K562 (cell line): ENCODE measurements around the gene HSD17B2. TPM values are rescaled to one million over a fixed set of nuclear protein-coding genes. Genes with fewer than 3 reads are reported as not detected.

ENCODE experiments used
- ATAC-seq: fragments of 200-7000 bp; cut with Tn5 transposase; 3 replicates; pipeline ENCODE4 v1.9.1; 2020; ENCODE audit warnings: moderate library complexity
- BruUV-seq: library from RNA; stranded (reverse); fragments of 400-500 nt; replicated peaks from 2 replicates; lab custom pipeline; 2021; lab: Mats Ljungman, UMichigan
- CTCF ChIA-PET: fragments of 300-600 bp; formaldehyde crosslinking; extraction: SDS; loops from one replicate; lab custom pipeline; 2021; ENCODE audit warnings: low intra/inter-chr PET ratio; lab: Yijun Ruan, JAX
- POLR2A ChIA-PET: fragments of 300-600, 350-650 bp; sonication (Branson Sonifier 250); formaldehyde crosslinking; extraction: SDS; loops from one replicate; lab custom pipeline; 2021; ENCODE audit warnings: antibody characterized with exemption, inconsistent platforms; lab: Yijun Ruan, JAX
- DNase-seq, 4 experiments: peaks; one replicate each; pipeline versions ENCODE4 v3.0.0 to v3.0.0-alpha.2; 2011 to 2018; ENCODE audit warnings: low spot score in 3 of 4, mixed read lengths in 3 of 4; ENCODE audit errors: extremely low read depth in 1 of 4
- FAIRE-seq: peaks from 2 replicates; lab custom pipeline; 2011; peaks lifted over from hg19 to GRCh38; lab: Jason Lieb, UNC
- H2AFZ ChIP-seq: 2 replicates; pipeline ENCODE4 v1.6.0; 2011; ENCODE audit warnings: low read depth, low read length, control low read depth, inconsistent platforms
- H3K27ac ChIP-seq: fragments of 200-600 bp; 3 replicates; pipeline ENCODE4 v1.8.0; 2011; ENCODE audit warnings: low read depth, mild to moderate bottlenecking, control low read depth, inconsistent platforms, low read length, moderate library complexity, mixed read lengths; ENCODE audit errors: extremely low read depth
- H3K27me3 ChIP-seq, 2 experiments: fragments of 300-600 bp in 1 of 2; 2 replicates in 1 of 2; 3 replicates in 1 of 2; pipeline versions ENCODE4 v1.6.0 to v1.8.0; 2011; ENCODE audit warnings: inconsistent platforms in 2 of 2, low read length in 2 of 2, mild to moderate bottlenecking in 1 of 2, mixed read lengths in 1 of 2, moderate library complexity in 1 of 2; ENCODE audit not compliant: control insufficient read depth in 2 of 2, insufficient read depth in 2 of 2
- H3K36me3 ChIP-seq: fragments of 300-600 bp; 3 replicates; pipeline ENCODE4 v1.8.0; 2011; ENCODE audit warnings: mild to moderate bottlenecking, low read length, inconsistent platforms; ENCODE audit not compliant: control insufficient read depth, insufficient read depth
- H3K4me1 ChIP-seq, 2 experiments: fragments of 200-600 bp in 1 of 2; replicated peaks in 1 of 2; 2 replicates in 1 of 2; 3 replicates in 1 of 2; pipeline versions ENCODE4 v1.5.1 to v1.8.0; 2011; ENCODE audit warnings: inconsistent platforms in 2 of 2, low read length in 2 of 2, mild to moderate bottlenecking in 1 of 2, mixed read lengths in 1 of 2, moderate library complexity in 1 of 2; ENCODE audit not compliant: control insufficient read depth in 2 of 2, insufficient read depth in 2 of 2
- H3K4me2 ChIP-seq: 2 replicates; pipeline ENCODE4 v1.6.1; 2011; ENCODE audit warnings: low read length, control low read depth, inconsistent platforms, mixed read lengths; ENCODE audit not compliant: insufficient read depth
- H3K4me3 ChIP-seq: fragments of 200-600 bp; sonication (generic), shearing (Covaris generic); 2 replicates; pipeline ENCODE4 v1.5.1; 2016; ENCODE audit warnings: control low read depth, inconsistent platforms
- H3K79me2 ChIP-seq: fragments of 200-600 bp; 3 replicates; pipeline ENCODE4 v1.8.0; 2011; ENCODE audit warnings: low read length, inconsistent platforms; ENCODE audit not compliant: control insufficient read depth, insufficient read depth
- H3K9ac ChIP-seq, 2 experiments: 2 replicates each; pipeline versions ENCODE4 v1.6.0 to v1.6.1; 2011; ENCODE audit warnings: low read depth in 2 of 2, low read length in 2 of 2, control low read depth in 1 of 2, inconsistent platforms in 1 of 2, mild to moderate bottlenecking in 1 of 2, mixed read lengths in 1 of 2; ENCODE audit not compliant: insufficient read depth in 1 of 2
- H3K9me1 ChIP-seq: one replicate; pipeline ENCODE4 v1.6.0; 2011; ENCODE audit warnings: inconsistent platforms, mild to moderate bottlenecking, low read length, moderate library complexity; ENCODE audit not compliant: control insufficient read depth, insufficient read depth
- H3K9me3 ChIP-seq: replicated peaks from 2 replicates; pipeline ENCODE4 v1.5.1; 2011; ENCODE audit warnings: low read depth, low read length, inconsistent platforms; ENCODE audit not compliant: control insufficient read depth, insufficient read depth
- H4K20me1 ChIP-seq: replicated peaks from 2 replicates; pipeline ENCODE4 v1.6.1; 2011; ENCODE audit warnings: low read length, inconsistent platforms, mixed read lengths; ENCODE audit not compliant: control insufficient read depth, insufficient read depth
- FOSL1 ChIP-seq: fragments of 200-800 bp; sonication (Bioruptor generic); conservative IDR thresholded peaks from 2 replicates; pipeline ENCODE4 v1.6.1; 2016; ENCODE audit warnings: missing genetic modification characterization, missing compliant biosample characterization
- TRIM28 ChIP-seq: fragments of 450-650 bp; IDR thresholded peaks from 2 replicates; pipeline ENCODE4 v1.6.1; 2017
- ZNF75A ChIP-seq: fragments of 450-650 bp; formaldehyde crosslinking; IDR thresholded peaks from 2 replicates; pipeline ENCODE4 v1.4.0; 2020; ENCODE audit warnings: mild to moderate bottlenecking
- WGBS: fragments of 100-300 bp; shearing (Covaris generic); methylation state at CpG from one replicate; pipeline ENCODE4 v1.1.6; 2016; ENCODE audit warnings: low coverage, mixed read lengths; ENCODE audit not compliant: insufficient coverage; ENCODE audit errors: missing lambda C conversion rate; 5-methylcytosine and 5-hydroxymethylcytosine counted together
- in situ Hi-C: fragments of 300-500 bp; cut with MboI; formaldehyde crosslinking; loops from 4 replicates; pipeline ENCODE4 v1.15.0; 2018; ENCODE audit warnings: inconsistent platforms, mixed read lengths
- intact Hi-C: fragments of 100-400 bp; cut with micrococcal nuclease; formaldehyde crosslinking; loops from 2 replicates; pipeline ENCODE4 v1.14.2; 2022
- polyA plus RNA-seq, 8 experiments: library from polyadenylated mRNA; depleted of rRNA in 4 of 8; stranded (reverse) in 5 of 8; unstranded in 3 of 8; fragments of >200 nt; fragmentation: Nextera tagmentation in 2 of 8; fragmentation: Illumina TruSeq in 1 of 8; extraction: Ambion mirVana in 2 of 8; extraction: Trizol in 1 of 8; gene quantifications; 2 replicates each; pipeline versions ENCODE4 v1.2.1 to v1.2.3, GENCODE V29; 2011 to 2014; ENCODE audit warnings: inconsistent platforms in 1 of 8, missing spikeins in 1 of 8
- total RNA-seq, 7 experiments: library from RNA; depleted of rRNA in 6 of 7; stranded (reverse); fragments of >200 nt in 6 of 7; fragmentation: Illumina TruSeq in 2 of 7; extraction: Trizol in 2 of 7; gene quantifications; 2 replicates each; pipeline versions ENCODE4 v1.2.1 to v1.2.3, GENCODE V29; 2011 to 2021; ENCODE audit warnings: low replicate concordance in 1 of 7
- TF ChIP-seq, protein P1 (sequence below): sonication (generic); formaldehyde crosslinking; IDR thresholded peaks from 2 replicates; pipeline ENCODE4 v1.8.0; 2022; ENCODE audit warnings: mild to moderate bottlenecking, low read depth, missing genetic modification reagents
- TF ChIP-seq, protein P2 (sequence below), 2 experiments: fragments of 450-650 bp in 1 of 2; sonication (generic) in 1 of 2; formaldehyde crosslinking in 1 of 2; IDR thresholded peaks in 1 of 2; conservative IDR thresholded peaks in 1 of 2; 2 replicates each; pipeline versions ENCODE4 v1.6.1 to v1.8.1; 2016 to 2023; ENCODE audit warnings: mild to moderate bottlenecking in 2 of 2, moderate library complexity in 2 of 2, inconsistent platforms in 1 of 2, missing genetic modification reagents in 1 of 2

HSD17B2 gene
- total and polyA plus RNA-seq, 9 of the 15 experiments (the other 6 are each of a cell fraction or from before 2014, with no cell fraction given) = not detected

DNA sequence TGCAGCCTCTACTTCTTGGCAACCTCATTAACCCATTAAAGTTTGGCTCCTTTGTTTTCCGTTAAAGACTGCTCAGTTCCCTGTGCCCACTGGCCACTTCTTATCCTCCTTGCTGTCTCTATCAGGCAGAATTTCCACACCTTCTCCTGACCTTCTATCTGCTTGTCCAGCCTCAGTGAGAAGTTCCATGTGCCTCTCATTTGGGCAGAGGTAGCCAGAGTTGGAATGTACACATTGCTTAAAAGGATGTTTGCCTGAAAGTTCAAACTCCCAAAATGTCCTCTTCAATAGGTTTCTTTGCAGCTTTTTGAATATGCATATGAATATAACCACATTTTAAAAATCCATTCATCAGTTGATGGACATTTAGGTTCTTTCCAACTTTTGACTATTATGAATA is 47.0 kb downstream of the HSD17B2 start:
- Histone ChIP-seq H2AFZ (no peak overlapping the region), H3K4me3 (no peak overlapping the region), H3K27me3 (no peaks in the 10 kb centered on the region), H4K20me1 (no peaks in the 10 kb centered on the region), H3K9ac (no peak overlapping the region), H3K9me3 (no peaks in the 10 kb centered on the region), H3K4me2 (no peak overlapping the region), H3K9me1 (no peaks in the 10 kb centered on the region), H3K36me3 (no peaks in the 10 kb centered on the region), H3K79me2 (no peaks in the 10 kb centered on the region), H3K27ac (no peak overlapping the region), H3K4me1 (no peaks in the 10 kb centered on the region)
- FAIRE-seq (no peak), DNase-seq (no peak), ATAC-seq (no peak)
- intact Hi-C loops (no loop called here), in situ Hi-C loops (no loop called here)
- ChIA-PET CTCF (no interaction called here), POLR2A (interaction anchor here (0.5 to 0.7 kb wide), 2 partner anchors 21 to 22 kb away, joined by 3 to 4 read pairs; no protein-coding TSS in a partner anchor)
- WGBS = 0% methylated on average over 1 of the region's 1 CpG
- TF ChIP-seq, protein P1, sequence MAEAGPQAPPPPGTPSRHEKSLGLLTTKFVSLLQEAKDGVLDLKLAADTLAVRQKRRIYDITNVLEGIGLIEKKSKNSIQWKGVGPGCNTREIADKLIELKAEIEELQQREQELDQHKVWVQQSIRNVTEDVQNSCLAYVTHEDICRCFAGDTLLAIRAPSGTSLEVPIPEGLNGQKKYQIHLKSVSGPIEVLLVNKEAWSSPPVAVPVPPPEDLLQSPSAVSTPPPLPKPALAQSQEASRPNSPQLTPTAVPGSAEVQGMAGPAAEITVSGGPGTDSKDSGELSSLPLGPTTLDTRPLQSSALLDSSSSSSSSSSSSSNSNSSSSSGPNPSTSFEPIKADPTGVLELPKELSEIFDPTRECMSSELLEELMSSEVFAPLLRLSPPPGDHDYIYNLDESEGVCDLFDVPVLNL (CRISPR knock-in tag) = no peak
- no TSS peak for BruUV-seq

DNA sequence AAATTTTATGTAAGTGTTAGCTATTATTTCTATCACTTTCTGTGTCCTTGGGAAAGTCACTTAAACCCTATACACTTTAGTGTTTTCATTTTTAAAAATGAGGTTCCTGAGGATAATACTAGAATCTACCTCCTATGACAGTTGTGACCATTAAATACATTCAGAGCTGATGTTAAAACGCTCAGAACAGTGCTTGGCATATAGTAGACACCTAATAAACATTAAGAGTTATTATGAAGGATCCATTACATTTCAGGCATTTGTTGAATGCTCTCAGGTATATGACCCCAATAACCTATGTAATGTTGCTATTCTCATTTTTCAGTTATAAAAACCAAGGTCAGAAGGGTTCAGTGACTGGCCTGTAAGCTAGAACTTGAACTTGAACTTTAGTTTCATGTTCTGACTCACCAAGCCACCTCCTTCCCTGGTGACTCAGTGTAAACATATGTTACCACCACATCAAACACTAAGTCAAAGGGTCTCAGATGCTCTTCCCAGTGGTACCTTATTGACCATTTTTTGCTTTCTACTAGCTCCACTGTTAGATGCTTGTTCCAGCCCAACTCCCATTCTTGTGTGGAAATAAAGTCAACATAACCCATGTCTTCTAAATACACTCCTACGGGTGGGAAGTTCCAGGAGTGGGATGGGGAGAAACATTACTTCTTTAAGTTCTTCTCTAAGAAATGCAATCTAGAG is 47.6 kb downstream of the HSD17B2 start:
- FAIRE-seq = no peak
- no TSS peak for BruUV-seq
- H3K79me2 ChIP-seq = no peaks in the 10 kb centered on the region
- H4K20me1 ChIP-seq = no peaks in the 10 kb centered on the region
- no peak overlapping the region for H3K4me2 ChIP-seq
- no peak overlapping the region for H3K4me3 ChIP-seq
- H3K9me1 ChIP-seq = no peaks in the 10 kb centered on the region
- H3K4me1 ChIP-seq = no peaks in the 10 kb centered on the region
- no peak overlapping the region for H3K9ac ChIP-seq
- no peak overlapping the region for H3K27ac ChIP-seq
- 0% methylated on average over 2 of the region's 2 CpGs for WGBS
- in situ Hi-C loops = no loop called here
- H3K9me3 ChIP-seq = no peaks in the 10 kb centered on the region
- intact Hi-C loops = no loop called here
- H3K27me3 ChIP-seq = no peaks in the 10 kb centered on the region
- no peaks in the 10 kb centered on the region for H3K36me3 ChIP-seq
- ChIA-PET POLR2A (interaction anchor here (0.5 to 0.7 kb wide), 3 partner anchors 21 to 180 kb away, joined by 3 to 4 read pairs (median 3); no protein-coding TSS in a partner anchor), CTCF (no interaction called here)
- ATAC-seq = no peak
- peak; percentile 66 for TF ChIP-seq FOSL1 (tag)
- TF ChIP-seq, protein P2, sequence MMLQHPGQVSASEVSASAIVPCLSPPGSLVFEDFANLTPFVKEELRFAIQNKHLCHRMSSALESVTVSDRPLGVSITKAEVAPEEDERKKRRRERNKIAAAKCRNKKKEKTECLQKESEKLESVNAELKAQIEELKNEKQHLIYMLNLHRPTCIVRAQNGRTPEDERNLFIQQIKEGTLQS (IDR thresholded peaks at IDR 0.05) = peak; percentile 23; the same call in 1 of the 2 replicates
- TF ChIP-seq, protein P2 (CRISPR knock-in tag; conservative IDR thresholded peaks at IDR 0.05) = no peak
- no peak for TF ChIP-seq ZNF75A (CRISPR knock-in tag)
- TF ChIP-seq TRIM28 = no peak
- DNase-seq = no peak
- no peak overlapping the region for H2AFZ ChIP-seq
